ENCODE measurements around the gene EIF4B.

The EIF4B gene

DNA sequence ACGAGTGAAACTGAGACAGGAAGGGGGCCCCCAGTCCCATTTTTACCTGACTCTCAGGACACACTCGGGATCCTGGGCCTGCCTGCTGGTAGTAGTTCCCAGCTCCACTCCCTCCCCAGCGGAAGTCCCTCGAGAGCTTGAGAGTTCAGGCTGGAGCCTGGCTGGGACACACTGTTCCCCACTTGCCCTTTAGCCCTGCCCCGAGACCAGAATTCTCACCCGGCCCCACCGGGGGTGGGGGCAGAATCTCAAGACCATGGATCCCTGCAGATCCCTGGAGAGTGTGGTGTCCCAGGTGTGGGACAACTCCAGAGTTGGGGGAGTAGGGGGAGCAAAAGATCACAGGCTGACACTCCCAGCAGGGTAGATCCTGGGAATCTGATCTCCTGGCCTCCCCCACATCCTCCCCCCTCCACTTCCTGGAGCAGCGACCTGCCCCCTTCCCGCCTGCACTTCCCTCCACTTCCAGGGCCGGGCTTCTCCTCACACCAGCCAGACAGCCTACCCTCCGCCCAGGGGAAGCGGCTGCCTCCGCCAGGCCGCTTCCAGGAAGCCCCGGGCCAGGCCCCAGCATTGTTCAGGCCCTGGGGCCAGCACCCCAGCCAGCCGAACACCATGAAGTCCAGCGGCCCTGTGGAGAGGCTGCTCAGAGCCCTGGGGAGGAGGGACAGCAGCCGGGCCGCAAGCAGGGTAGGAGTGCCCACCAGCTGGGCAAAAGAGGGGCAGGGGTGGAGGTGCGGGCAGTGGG lies 43.5 kb downstream of the EIF4B start, which contains the start of gene TNS2:
TNS2 (plus strand) TSS at position 495 of the 748 bp plus-strand sequence; CDS start at position 616, 121 bp downstream.
- Histone ChIP-seq H3K9ac (ENCODE audit: low read depth, low read length) (no peak within 1 kb of the TSS), H3K9me3 (ENCODE audit: insufficient read depth, low read length, severe bottlenecking) (no peaks in the 10 kb centered on the region), H3K27ac (ENCODE audit: low read length) (no peak within 1 kb of the TSS), H3K27me3 (ENCODE audit: insufficient read depth, low read length, poor library complexity) (peaks cover 8% of the 10 kb centered on the region), H3K79me2 (ENCODE audit: insufficient read depth, low read length) (no peaks in the 10 kb centered on the region), H3K36me3 (ENCODE audit: insufficient read depth, low read length) (no peaks in the 10 kb centered on the region), H3K4me2 (ENCODE audit: insufficient read depth, low read length) (no peak within 1 kb of the TSS), H2AFZ (ENCODE audit: low read depth, low read length) (no peak within 1 kb of the TSS), H3K4me1 (ENCODE audit: insufficient read depth, low read length) (peaks cover 18% of the 10 kb centered on the region), H3K4me3 (ENCODE audit: low read depth in 1 of 2, low read length in 2 of 2) (no peak within 1 kb of the TSS), H4K20me1 (ENCODE audit: insufficient read depth, low read length) (no peaks in the 10 kb centered on the region)
- DNase-seq (no peak), ATAC-seq (ENCODE audit: insufficient read depth, low read depth) (no peak)
- no peak for TF ChIP-seq EZH2 (IDR thresholded peaks at IDR 0.05; ENCODE audit: borderline replicate concordance, low read depth, low read length, severe bottlenecking)
- TF ChIP-seq, protein P1, sequence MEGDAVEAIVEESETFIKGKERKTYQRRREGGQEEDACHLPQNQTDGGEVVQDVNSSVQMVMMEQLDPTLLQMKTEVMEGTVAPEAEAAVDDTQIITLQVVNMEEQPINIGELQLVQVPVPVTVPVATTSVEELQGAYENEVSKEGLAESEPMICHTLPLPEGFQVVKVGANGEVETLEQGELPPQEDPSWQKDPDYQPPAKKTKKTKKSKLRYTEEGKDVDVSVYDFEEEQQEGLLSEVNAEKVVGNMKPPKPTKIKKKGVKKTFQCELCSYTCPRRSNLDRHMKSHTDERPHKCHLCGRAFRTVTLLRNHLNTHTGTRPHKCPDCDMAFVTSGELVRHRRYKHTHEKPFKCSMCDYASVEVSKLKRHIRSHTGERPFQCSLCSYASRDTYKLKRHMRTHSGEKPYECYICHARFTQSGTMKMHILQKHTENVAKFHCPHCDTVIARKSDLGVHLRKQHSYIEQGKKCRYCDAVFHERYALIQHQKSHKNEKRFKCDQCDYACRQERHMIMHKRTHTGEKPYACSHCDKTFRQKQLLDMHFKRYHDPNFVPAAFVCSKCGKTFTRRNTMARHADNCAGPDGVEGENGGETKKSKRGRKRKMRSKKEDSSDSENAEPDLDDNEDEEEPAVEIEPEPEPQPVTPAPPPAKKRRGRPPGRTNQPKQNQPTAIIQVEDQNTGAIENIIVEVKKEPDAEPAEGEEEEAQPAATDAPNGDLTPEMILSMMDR (IDR thresholded peaks at IDR 0.05; ENCODE audit: borderline replicate concordance, extremely low read depth, low read length, poor library complexity, severe bottlenecking), result no peak

GRCh38 chr12:53050426-53051057 lies 44.3 kb downstream of the EIF4B start:
- Histone ChIP-seq H3K4me3 (ENCODE audit: low read depth in 1 of 2, low read length in 2 of 2) (no peak overlapping the region), H3K9me3 (ENCODE audit: insufficient read depth, low read length, severe bottlenecking) (no peaks in the 10 kb centered on the region), H4K20me1 (ENCODE audit: insufficient read depth, low read length) (no peaks in the 10 kb centered on the region), H3K4me2 (ENCODE audit: insufficient read depth, low read length) (no peak overlapping the region), H3K4me1 (ENCODE audit: insufficient read depth, low read length) (peaks cover 18% of the 10 kb centered on the region), H3K36me3 (ENCODE audit: insufficient read depth, low read length) (no peaks in the 10 kb centered on the region), H3K27me3 (ENCODE audit: insufficient read depth, low read length, poor library complexity) (peaks cover 8% of the 10 kb centered on the region), H3K9ac (ENCODE audit: low read depth, low read length) (no peak overlapping the region), H3K79me2 (ENCODE audit: insufficient read depth, low read length) (no peaks in the 10 kb centered on the region), H3K27ac (ENCODE audit: low read length) (no peak overlapping the region), H2AFZ (ENCODE audit: low read depth, low read length) (no peak overlapping the region)
- ATAC-seq (ENCODE audit: insufficient read depth, low read depth) (no peak), DNase-seq (no peak)
- TF ChIP-seq EZH2 (IDR thresholded peaks at IDR 0.05; ENCODE audit: borderline replicate concordance, low read depth, low read length, severe bottlenecking), result no peak
- TF ChIP-seq, protein P1 (IDR thresholded peaks at IDR 0.05; ENCODE audit: borderline replicate concordance, extremely low read depth, low read length, poor library complexity, severe bottlenecking), result no peak

DNA sequence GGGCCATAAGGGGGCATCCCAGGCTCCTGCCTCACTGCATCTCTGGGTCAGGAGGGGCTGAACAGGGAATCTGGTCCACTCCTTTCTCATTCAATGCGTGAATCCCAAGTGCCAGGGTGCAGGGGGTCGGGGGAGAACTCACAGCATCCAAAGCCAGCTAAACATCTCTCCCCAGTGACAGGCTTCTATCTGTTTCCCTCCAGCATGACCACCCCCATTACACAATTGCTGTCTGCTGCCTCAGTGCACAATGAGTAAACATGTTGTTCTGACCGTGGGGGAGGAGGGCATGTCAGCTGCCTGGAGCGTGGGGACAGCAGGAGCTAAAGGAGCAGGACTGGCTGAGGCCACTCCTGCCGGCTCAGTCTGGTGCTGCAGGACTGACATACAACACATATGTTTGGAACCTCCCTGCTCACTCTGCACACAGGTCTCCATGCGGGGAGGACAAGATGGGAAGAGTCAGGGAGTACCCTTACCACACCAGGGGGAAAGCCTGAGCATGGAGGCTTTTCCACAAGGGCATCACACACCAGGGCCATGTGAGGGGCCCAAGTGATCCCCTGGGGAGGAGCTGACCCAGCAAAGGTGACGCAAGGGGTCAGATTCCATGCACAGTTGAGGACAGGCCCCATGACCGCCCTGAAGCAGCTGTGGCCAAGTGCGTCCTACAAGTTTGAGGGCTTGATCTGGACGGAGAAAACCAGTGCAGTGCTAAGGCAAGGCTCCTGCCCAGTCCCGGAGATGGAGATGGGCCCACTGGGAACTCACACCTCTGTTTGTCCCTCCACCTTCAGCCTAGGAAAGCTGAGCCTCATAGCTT lies 45.0 kb downstream of the EIF4B start:
- no peak for DNase-seq
- Histone ChIP-seq H3K27me3 (ENCODE audit: insufficient read depth, low read length, poor library complexity) (peaks cover 7% of the 10 kb centered on the region), H3K4me2 (ENCODE audit: insufficient read depth, low read length) (no peak overlapping the region), H3K9me3 (ENCODE audit: insufficient read depth, low read length, severe bottlenecking) (no peaks in the 10 kb centered on the region), H4K20me1 (ENCODE audit: insufficient read depth, low read length) (no peaks in the 10 kb centered on the region), H3K4me3 (ENCODE audit: low read depth in 1 of 2, low read length in 2 of 2) (no peak overlapping the region), H3K27ac (ENCODE audit: low read length) (no peak overlapping the region), H3K4me1 (ENCODE audit: insufficient read depth, low read length) (peaks cover 18% of the 10 kb centered on the region), H3K36me3 (ENCODE audit: insufficient read depth, low read length) (no peaks in the 10 kb centered on the region), H3K79me2 (ENCODE audit: insufficient read depth, low read length) (no peaks in the 10 kb centered on the region), H2AFZ (ENCODE audit: low read depth, low read length) (no peak overlapping the region), H3K9ac (ENCODE audit: low read depth, low read length) (no peak overlapping the region)
- ATAC-seq (ENCODE audit: insufficient read depth, low read depth), result no peak
- TF ChIP-seq EZH2 (IDR thresholded peaks at IDR 0.05; ENCODE audit: borderline replicate concordance, low read depth, low read length, severe bottlenecking), result no peak
- TF ChIP-seq, protein P1 (IDR thresholded peaks at IDR 0.05; ENCODE audit: borderline replicate concordance, extremely low read depth, low read length, poor library complexity, severe bottlenecking), result no peak
